Measurements from ENCODE around the gene COA5. TPM values are rescaled to one million over a fixed set of nuclear protein-coding genes. Genes with fewer than 3 reads are reported as not detected.

COA5 gene, protein sequence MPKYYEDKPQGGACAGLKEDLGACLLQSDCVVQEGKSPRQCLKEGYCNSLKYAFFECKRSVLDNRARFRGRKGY
- 10 to 100 TPM; 29.7 to 57.5 (median 36.8) TPM for polyA plus RNA-seq
- long read RNA-seq, donor 1, result 0 reads
- long read RNA-seq, donor 2, transcript COA5-201 (3 exons, 1,754 nt), result major isoform, 16 of 18 reads
- long read RNA-seq, donor 2, partial matches to known transcripts, result 0 of 18 reads
- long read RNA-seq, donor 2, other reads (novel, unspliced or antisense), result 0 of 18 reads
- long read RNA-seq, donor 3, transcript COA5-201 (3 exons, 1,754 nt), result major isoform, 27 of 34 reads
- long read RNA-seq, donor 3, transcript COA5-204 (2 exons, 958 nt), result minor isoform, 7 of 34 reads
- long read RNA-seq, donor 3, partial matches to known transcripts, result 0 of 34 reads
- long read RNA-seq, donor 3, other reads (novel, unspliced or antisense), result 0 of 34 reads
- long read RNA-seq, donor 4, partial matches to known transcripts, result 0 of 2 reads
- long read RNA-seq, donor 4, other reads (novel, unspliced or antisense), result 0 of 2 reads
- long read RNA-seq, donor 5, transcript COA5-201 (3 exons, 1,754 nt), result major isoform, 12 of 14 reads
- long read RNA-seq, donor 5, partial matches to known transcripts, result 0 of 14 reads
- long read RNA-seq, donor 5, other reads (novel, unspliced or antisense), result 0 of 14 reads
- long read RNA-seq, donor 6, transcript COA5-201 (3 exons, 1,754 nt), result major isoform, 27 of 30 reads
- long read RNA-seq, donor 6, partial matches to known transcripts, result 0 of 30 reads
- long read RNA-seq, donor 6, other reads (novel, unspliced or antisense), result 0 of 30 reads
- long read RNA-seq, donor 7, result 0 reads
- long read RNA-seq, donor 8, partial matches to known transcripts, result 0 of 2 reads
- long read RNA-seq, donor 8, other reads (novel, unspliced or antisense), result 0 of 2 reads
- long read RNA-seq, donor 9, transcript COA5-201 (3 exons, 1,754 nt), result major isoform, 7 of 7 reads
- long read RNA-seq, donor 9, partial matches to known transcripts, result 0 of 7 reads
- long read RNA-seq, donor 9, other reads (novel, unspliced or antisense), result 0 of 7 reads
- long read RNA-seq, donor 10, transcript COA5-201 (3 exons, 1,754 nt), result major isoform, 40 of 45 reads
- long read RNA-seq, donor 10, partial matches to known transcripts, result 0 of 45 reads
- long read RNA-seq, donor 10, other reads (novel, unspliced or antisense), result 0 of 45 reads

DNA sequence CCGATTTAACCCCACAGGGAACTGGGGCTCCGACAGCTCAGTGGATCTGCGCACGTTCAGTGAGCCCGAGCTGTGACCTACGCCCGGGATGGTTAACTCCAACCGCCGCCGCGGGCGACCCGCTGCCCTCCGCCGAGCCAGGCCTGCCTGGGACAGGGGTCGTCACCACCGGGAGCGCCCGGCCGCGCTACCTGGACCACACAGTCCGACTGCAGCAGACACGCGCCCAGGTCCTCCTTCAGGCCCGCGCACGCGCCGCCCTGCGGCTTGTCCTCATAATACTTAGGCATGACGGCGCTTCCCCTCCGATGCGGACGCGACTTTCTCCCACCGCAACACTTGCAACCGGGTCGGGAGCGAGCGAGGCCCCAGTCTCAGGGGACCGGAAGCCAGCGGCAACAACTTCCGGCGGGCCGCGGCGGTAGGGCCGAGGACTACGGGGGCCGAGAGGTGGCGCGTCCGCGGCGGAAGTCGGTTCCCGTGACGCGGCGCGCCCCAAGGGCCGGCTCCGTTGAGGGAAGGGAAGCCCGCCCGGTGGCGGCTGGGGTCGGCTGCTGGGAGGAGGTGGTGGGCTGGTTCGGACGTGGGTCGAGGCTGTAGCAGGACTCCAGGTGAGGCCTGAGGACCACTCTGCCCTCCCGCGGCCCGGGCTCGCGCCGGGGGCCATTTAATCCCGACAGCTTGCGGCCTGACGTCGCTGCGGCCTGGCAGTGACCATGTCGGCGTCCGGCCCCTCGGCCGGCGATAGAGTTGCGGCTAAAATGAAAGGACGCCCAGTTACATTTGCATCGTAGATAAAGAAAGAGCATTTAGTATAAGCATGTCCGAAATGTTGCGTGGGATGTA is at the start of gene COA5, which contains the start of gene UNC50:
TSS of gene COA5 (minus strand) at position 397 of the 846 bp plus-strand sequence. CDS start at position 290, 107 bp downstream.
TSS of gene UNC50 (plus strand) at position 474 of the 846 bp plus-strand sequence. CDS start 1,171 bp downstream, outside the sequence.
- Histone ChIP-seq H3K9me3 (ENCODE audit: control insufficient read depth in 2 of 2, insufficient read depth in 1 of 2, low read depth in 1 of 2, low read length in 1 of 2) (no peaks in the 10 kb centered on the region), H3K4me3 (ENCODE audit: low read depth in 1 of 3, low read length in 3 of 3) (peak within 1 kb of the TSS; percentile 78 to 98 (median 96)), H3K27me3 (ENCODE audit: control insufficient read depth in 3 of 3, insufficient read depth in 3 of 3, low read length in 3 of 3) (no peaks in the 10 kb centered on the region), H3K36me3 (ENCODE audit: control insufficient read depth in 3 of 3, insufficient read depth in 2 of 3, low read depth in 1 of 3, low read length in 3 of 3) (peaks cover 0 to 13% (median 6%) of the 10 kb centered on the region in 3 donors), H3K4me1 (ENCODE audit: control insufficient read depth in 3 of 3, insufficient read depth in 2 of 3, low read depth in 1 of 3, low read length in 2 of 3) (peaks cover 12 to 20% (median 12%) of the 10 kb centered on the region in 3 donors), H3K27ac (ENCODE audit: low read depth in 1 of 3, low read length in 2 of 3) (peak within 1 kb of the TSS; percentile 78 to 100 (median 96))
- peak; percentile 88 to 97 for DNase-seq
- FAIRE-seq, result no peak
- WGBS, 3 donors, result 0% methylated on average over 70 to 93 of the region's 93 CpGs

DNA sequence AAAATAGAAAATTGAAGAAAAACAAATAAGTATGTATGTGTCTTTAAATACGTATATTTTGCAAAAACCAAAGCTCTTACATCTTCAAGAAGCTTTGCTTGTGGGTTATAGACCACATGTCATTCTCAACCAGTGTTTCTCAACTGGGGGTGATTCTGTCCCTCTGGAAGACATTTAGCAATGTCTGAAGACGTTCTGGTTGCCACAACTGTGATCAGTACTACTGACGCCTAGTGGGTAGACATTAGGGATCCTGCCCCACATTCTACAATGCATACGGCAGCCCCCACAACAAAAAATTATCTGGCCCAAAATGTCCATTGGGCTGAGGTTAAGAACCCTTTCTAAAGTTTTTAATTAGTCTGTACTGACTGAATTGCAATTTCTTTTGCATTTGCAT is 48.5 kb upstream of the COA5 start:
- Histone ChIP-seq H3K4me3 (ENCODE audit: low read depth in 1 of 3, low read length in 3 of 3) (no peak overlapping the region), H3K36me3 (ENCODE audit: control insufficient read depth in 3 of 3, insufficient read depth in 2 of 3, low read depth in 1 of 3, low read length in 3 of 3) (peaks cover 0 to 8% (median 2%) of the 10 kb centered on the region in 3 donors), H3K4me1 (ENCODE audit: control insufficient read depth in 3 of 3, insufficient read depth in 2 of 3, low read depth in 1 of 3, low read length in 2 of 3) (no peaks in the 10 kb centered on the region), H3K9me3 (ENCODE audit: control insufficient read depth in 2 of 2, insufficient read depth in 1 of 2, low read depth in 1 of 2, low read length in 1 of 2) (peaks cover 0 to 2% of the 10 kb centered on the region in 2 donors), H3K27me3 (ENCODE audit: control insufficient read depth in 3 of 3, insufficient read depth in 3 of 3, low read length in 3 of 3) (no peaks in the 10 kb centered on the region), H3K27ac (ENCODE audit: low read depth in 1 of 3, low read length in 2 of 3) (no peak overlapping the region)
- 75 to 87% (median 75%) methylated on average over 4 of the region's 4 CpGs for WGBS, 3 donors
- peak in 1 of 2 donors; percentile 28 for DNase-seq
- FAIRE-seq, result no peak

DNA sequence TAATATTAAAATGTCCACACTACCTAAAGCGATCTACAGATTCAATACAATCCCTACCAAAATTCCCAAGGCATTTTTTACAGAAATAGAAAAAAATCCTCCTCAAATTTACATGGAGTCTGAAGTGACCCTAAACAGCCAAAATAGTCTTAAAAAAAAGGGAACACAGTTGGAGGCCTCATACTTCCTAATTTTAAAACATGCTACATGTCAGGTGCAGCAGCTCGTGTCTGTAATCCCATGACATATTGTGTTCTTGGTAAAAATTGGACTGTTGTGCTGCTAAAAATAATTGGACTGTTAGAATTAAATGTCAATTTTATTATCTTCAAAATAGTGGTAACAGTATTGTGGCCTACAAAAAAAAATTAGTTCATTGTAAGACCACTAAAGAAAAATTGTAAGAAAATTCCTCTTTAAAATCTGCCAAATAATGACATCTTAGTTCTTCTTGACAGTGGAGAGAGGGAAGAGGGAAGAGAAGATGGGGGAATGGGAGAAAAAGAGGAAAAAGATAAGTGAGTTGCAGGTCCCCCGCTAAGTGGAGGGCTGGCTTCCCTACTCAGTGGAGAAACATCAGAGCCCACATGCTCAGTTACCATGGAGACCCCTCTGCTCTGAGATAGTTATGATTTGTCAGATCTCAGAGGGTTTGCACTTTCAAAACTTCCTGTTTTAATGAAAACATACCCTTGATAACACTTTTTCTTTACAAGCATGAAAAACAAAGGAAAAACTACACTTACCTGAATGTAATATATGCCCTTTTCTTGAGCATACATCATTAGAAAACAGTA is 46.6 kb upstream of the COA5 start:
- no peaks in the 10 kb centered on the region for H3K4me1 ChIP-seq (ENCODE audit: control insufficient read depth in 3 of 3, insufficient read depth in 2 of 3, low read depth in 1 of 3, low read length in 2 of 3)
- peak overlapping the region in 1 of 3 donors; percentile 58 for H3K27ac ChIP-seq (ENCODE audit: low read depth in 1 of 3, low read length in 2 of 3)
- FAIRE-seq, result no peak
- no peak for DNase-seq
- WGBS, 3 donors, result 80 to 91% (median 90%) methylated on average over 3 of the region's 3 CpGs
- no peak overlapping the region for H3K4me3 ChIP-seq (ENCODE audit: low read depth in 1 of 3, low read length in 3 of 3)
- H3K36me3 ChIP-seq (ENCODE audit: control insufficient read depth in 3 of 3, insufficient read depth in 2 of 3, low read depth in 1 of 3, low read length in 3 of 3), result peaks cover 0 to 13% (median 2%) of the 10 kb centered on the region in 3 donors
- H3K9me3 ChIP-seq (ENCODE audit: control insufficient read depth in 2 of 2, insufficient read depth in 1 of 2, low read depth in 1 of 2, low read length in 1 of 2), result peaks cover 0 to 6% of the 10 kb centered on the region in 2 donors
- no peaks in the 10 kb centered on the region for H3K27me3 ChIP-seq (ENCODE audit: control insufficient read depth in 3 of 3, insufficient read depth in 3 of 3, low read length in 3 of 3)

DNA sequence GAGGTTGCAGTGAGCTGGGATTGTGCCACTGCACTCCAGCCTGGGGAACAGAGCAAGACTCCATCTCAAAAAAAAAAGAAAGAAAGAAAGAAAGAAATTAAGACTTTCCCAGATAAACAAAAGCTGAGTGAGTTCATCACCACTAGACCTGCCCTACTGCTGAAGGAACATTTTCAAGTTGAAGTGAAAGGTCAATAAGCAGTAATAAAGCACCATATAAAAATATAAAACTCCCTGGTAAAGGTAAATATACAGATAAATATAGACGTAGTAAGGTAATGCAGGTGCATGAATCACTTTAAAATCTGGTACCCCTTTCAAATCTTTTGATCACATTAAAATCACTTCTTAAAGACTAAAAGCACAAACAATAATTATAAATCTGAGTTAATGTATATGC is 42.7 kb upstream of the COA5 start:
- Histone ChIP-seq H3K27ac (ENCODE audit: low read depth in 1 of 3, low read length in 2 of 3) (no peak overlapping the region), H3K9me3 (ENCODE audit: control insufficient read depth in 2 of 2, insufficient read depth in 1 of 2, low read depth in 1 of 2, low read length in 1 of 2) (peaks cover 0 to 6% of the 10 kb centered on the region in 2 donors), H3K27me3 (ENCODE audit: control insufficient read depth in 3 of 3, insufficient read depth in 3 of 3, low read length in 3 of 3) (no peaks in the 10 kb centered on the region), H3K4me3 (ENCODE audit: low read depth in 1 of 3, low read length in 3 of 3) (no peak overlapping the region), H3K4me1 (ENCODE audit: control insufficient read depth in 3 of 3, insufficient read depth in 2 of 3, low read depth in 1 of 3, low read length in 2 of 3) (no peaks in the 10 kb centered on the region), H3K36me3 (ENCODE audit: control insufficient read depth in 3 of 3, insufficient read depth in 2 of 3, low read depth in 1 of 3, low read length in 3 of 3) (peaks cover 0 to 17% (median 9%) of the 10 kb centered on the region in 3 donors)
- peak in 1 of 2 donors; percentile 24 for DNase-seq
- 18 to 67% (median 37%) methylated on average over 1 of the region's 1 CpG for WGBS, 3 donors
- FAIRE-seq, result peak; percentile 36

DNA sequence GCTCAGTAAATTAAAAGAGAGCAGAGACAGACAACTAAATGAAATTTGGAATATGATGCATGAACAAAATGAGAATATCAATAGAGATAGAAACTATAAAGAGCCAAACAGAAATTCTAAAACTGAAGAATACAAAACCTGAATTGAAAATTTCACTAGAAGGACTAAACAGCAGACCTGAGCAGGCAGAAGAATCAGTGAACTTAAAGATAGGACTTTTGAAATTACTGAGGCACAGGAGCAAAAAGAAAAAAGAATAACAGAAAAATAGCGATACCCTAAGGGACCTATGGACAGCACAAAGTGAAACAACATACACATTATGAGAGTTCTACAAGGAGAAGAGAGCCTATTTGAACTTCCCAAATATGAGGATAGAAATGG is 41.7 kb upstream of the COA5 start:
- FAIRE-seq, result no peak

DNA sequence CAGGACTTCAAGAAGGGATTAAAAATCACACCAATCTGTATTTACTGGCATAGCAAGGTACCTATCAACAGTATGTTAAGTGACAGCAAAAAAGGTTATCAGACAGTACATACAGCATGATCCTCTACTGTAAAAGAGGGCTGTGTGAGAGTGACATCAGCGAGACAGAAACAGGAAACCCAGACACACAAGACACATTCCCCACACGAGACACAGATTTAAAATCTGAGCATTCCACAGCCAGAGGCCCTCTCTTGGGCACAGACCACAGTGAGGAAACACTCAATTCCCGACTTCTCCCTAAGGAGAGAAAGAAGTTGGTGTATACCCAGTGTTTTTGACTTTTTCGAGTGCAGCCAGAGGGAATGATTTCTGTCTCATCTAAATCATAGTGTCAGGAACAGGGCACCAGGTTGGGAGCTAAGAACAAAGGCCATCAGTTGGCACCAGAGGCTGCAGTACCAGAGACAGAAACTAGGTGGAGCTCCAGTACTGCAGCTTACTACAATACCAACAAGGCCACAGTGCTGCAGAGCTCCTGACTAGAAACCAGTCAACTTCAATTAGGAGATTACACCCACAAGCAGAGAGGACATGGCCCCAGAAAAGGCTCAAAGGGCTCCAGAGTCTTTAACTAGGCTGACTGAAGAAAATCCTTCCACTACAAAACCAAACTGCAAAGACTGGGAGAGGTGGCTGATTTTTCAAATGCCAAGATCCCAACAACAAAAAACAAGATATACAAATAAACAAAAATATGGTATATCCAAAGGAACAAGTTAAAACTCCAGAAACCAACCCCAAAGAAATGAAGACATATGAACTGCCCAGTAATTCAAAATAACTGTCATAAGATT is 41.1 kb upstream of the COA5 start:
- FAIRE-seq, result no peak
- 15 to 23% (median 18%) methylated on average over 4 of the region's 4 CpGs for WGBS, 3 donors
- H3K27ac ChIP-seq (ENCODE audit: low read depth in 1 of 3, low read length in 2 of 3), result peak overlapping the region in 1 of 3 donors; percentile 20

More for the DNA sequence above, 41.7 kb upstream of the COA5 start:
- no peak overlapping the region for H3K27ac ChIP-seq (ENCODE audit: low read depth in 1 of 3, low read length in 2 of 3)
- no peak overlapping the region for H3K4me3 ChIP-seq (ENCODE audit: low read depth in 1 of 3, low read length in 3 of 3)
- WGBS, 3 donors, result 74 to 88% (median 78%) methylated on average over 1 of the region's 1 CpG
- peaks cover 0 to 17% (median 8%) of the 10 kb centered on the region in 3 donors for H3K36me3 ChIP-seq (ENCODE audit: control insufficient read depth in 3 of 3, insufficient read depth in 2 of 3, low read depth in 1 of 3, low read length in 3 of 3)
- H3K9me3 ChIP-seq (ENCODE audit: control insufficient read depth in 2 of 2, insufficient read depth in 1 of 2, low read depth in 1 of 2, low read length in 1 of 2), result peaks cover 0 to 6% of the 10 kb centered on the region in 2 donors
- no peaks in the 10 kb centered on the region for H3K27me3 ChIP-seq (ENCODE audit: control insufficient read depth in 3 of 3, insufficient read depth in 3 of 3, low read length in 3 of 3)
- H3K4me1 ChIP-seq (ENCODE audit: control insufficient read depth in 3 of 3, insufficient read depth in 2 of 3, low read depth in 1 of 3, low read length in 2 of 3), result no peaks in the 10 kb centered on the region
- DNase-seq, result no peak

More for the DNA sequence above, 41.1 kb upstream of the COA5 start:
- H3K9me3 ChIP-seq (ENCODE audit: control insufficient read depth in 2 of 2, insufficient read depth in 1 of 2, low read depth in 1 of 2, low read length in 1 of 2), result peaks cover 0 to 6% of the 10 kb centered on the region in 2 donors
- H3K27me3 ChIP-seq (ENCODE audit: control insufficient read depth in 3 of 3, insufficient read depth in 3 of 3, low read length in 3 of 3), result no peaks in the 10 kb centered on the region
- no peak overlapping the region for H3K4me3 ChIP-seq (ENCODE audit: low read depth in 1 of 3, low read length in 3 of 3)
- H3K4me1 ChIP-seq (ENCODE audit: control insufficient read depth in 3 of 3, insufficient read depth in 2 of 3, low read depth in 1 of 3, low read length in 2 of 3), result no peaks in the 10 kb centered on the region
- peak; percentile 89 to 91 for DNase-seq
- H3K36me3 ChIP-seq (ENCODE audit: control insufficient read depth in 3 of 3, insufficient read depth in 2 of 3, low read depth in 1 of 3, low read length in 3 of 3), result peaks cover 0 to 20% (median 9%) of the 10 kb centered on the region in 3 donors

Data from small intestine (tissue), 16 donors.